BLaER1 treated with 17β-estradiol and CSF1 and Interleukin-3, amounts not matched to agents 10 nM and 100 nM (cell line): ENCODE data around the gene SST.

Source experiments
- H3K27ac ChIP-seq, 11 experiments: shearing (Covaris generic); formaldehyde crosslinking; 2 replicates each; pipeline ENCODE4 v1.8.1; 2022
- H3K27me3 ChIP-seq, 11 experiments: shearing (Covaris generic); formaldehyde crosslinking; 2 replicates each; pipeline ENCODE4 v1.8.1; 2022
- H3K36me3 ChIP-seq, 11 experiments: shearing (Covaris generic); formaldehyde crosslinking; 2 replicates each; pipeline ENCODE4 v1.8.1; 2022
- H3K4me1 ChIP-seq, 10 experiments: shearing (Covaris generic); formaldehyde crosslinking; 2 replicates each; pipeline ENCODE4 v1.8.1; 2022
- H3K4me2 ChIP-seq, 11 experiments: shearing (Covaris generic); formaldehyde crosslinking; 2 replicates each; pipeline ENCODE4 v1.8.1; 2022
- H3K4me3 ChIP-seq, 10 experiments: shearing (Covaris generic); formaldehyde crosslinking; 2 replicates each; pipeline ENCODE4 v1.8.1; 2022
- H3K9ac ChIP-seq, 11 experiments: shearing (Covaris generic); formaldehyde crosslinking; 2 replicates each; pipeline ENCODE4 v1.8.1; 2022
- H3K9me3 ChIP-seq, 11 experiments: shearing (Covaris generic); formaldehyde crosslinking; replicated peaks in 1 of 11; 2 replicates each; pipeline ENCODE4 v1.8.1; 2022
- H4K20me1 ChIP-seq, 11 experiments: shearing (Covaris generic); formaldehyde crosslinking; 2 replicates each; pipeline ENCODE4 v1.8.1; 2022
- Cebpa-rat ChIP-seq, 11 experiments: shearing (Covaris generic); IDR thresholded peaks; 2 replicates each; pipeline ENCODE4 v1.8.1; 2022

The SST gene

GRCh38 chr3:187623285-187623814, 46.8 kb downstream of the SST start:
- no peak overlapping the region for H3K27ac ChIP-seq
- H3K27me3 ChIP-seq: no peaks in the 10 kb centered on the region
- H3K9me3 ChIP-seq: no peaks in the 10 kb centered on the region
- H3K4me2 ChIP-seq: no peak overlapping the region
- H3K9ac ChIP-seq: no peak overlapping the region
- no peaks in the 10 kb centered on the region for H3K36me3 ChIP-seq
- no peaks in the 10 kb centered on the region for H3K4me1 ChIP-seq
- no peaks in the 10 kb centered on the region for H4K20me1 ChIP-seq
- no peak overlapping the region for H3K4me3 ChIP-seq
- TF ChIP-seq Cebpa-rat (IDR thresholded peaks at IDR 0.05): no peak

- Histone ChIP-seq H4K20me1 (no peaks in the 10 kb centered on the region), H3K9ac (no peak overlapping the region), H3K4me1 (no peaks in the 10 kb centered on the region), H3K27me3 (no peaks in the 10 kb centered on the region), H3K9me3 (no peaks in the 10 kb centered on the region), H3K36me3 (no peaks in the 10 kb centered on the region), H3K4me3 (no peak overlapping the region), H3K27ac (no peak overlapping the region), H3K4me2 (no peak overlapping the region)
- no peak for TF ChIP-seq Cebpa-rat (IDR thresholded peaks at IDR 0.05)
Observed at GRCh38 chr3:187621881-187622280, 48.3 kb downstream of the SST start.

- no peak overlapping the region for H3K4me3 ChIP-seq
- no peak overlapping the region for H3K4me2 ChIP-seq
- H4K20me1 ChIP-seq: no peaks in the 10 kb centered on the region
- no peak overlapping the region for H3K27ac ChIP-seq
- no peak for TF ChIP-seq Cebpa-rat (IDR thresholded peaks at IDR 0.05)
- no peaks in the 10 kb centered on the region for H3K9me3 ChIP-seq
- no peaks in the 10 kb centered on the region for H3K27me3 ChIP-seq
- no peak overlapping the region for H3K9ac ChIP-seq
- H3K4me1 ChIP-seq: no peaks in the 10 kb centered on the region
- H3K36me3 ChIP-seq: no peaks in the 10 kb centered on the region
Observed at GRCh38 chr3:187619461-187619860, 50.7 kb downstream of the SST start.
